ENCODE data around the gene ABCC8.

The ABCC8 gene

GRCh38 chr11:17468122-17468521, 8.5 kb downstream of the ABCC8 start:
- H3K27me3 ChIP-seq (ENCODE audit: control insufficient read depth, insufficient read depth, low read length): peaks cover 71% of the 10 kb centered on the region
- no peak overlapping the region for H3K9ac ChIP-seq (ENCODE audit: low read depth, low read length)
- no peaks in the 10 kb centered on the region for H3K9me3 ChIP-seq (replicated peaks; ENCODE audit: low read length)
- H3K4me2 ChIP-seq (ENCODE audit: low read length): no peak overlapping the region
- no peaks in the 10 kb centered on the region for H3K4me1 ChIP-seq (ENCODE audit: control insufficient read depth, insufficient read depth, low read length)
- no peak overlapping the region for H3K4me3 ChIP-seq (ENCODE audit: low read length)
- H3K36me3 ChIP-seq (ENCODE audit: insufficient read depth, low read length): no peaks in the 10 kb centered on the region

GRCh38 chr11:17463546-17464174, 13.0 kb downstream of the ABCC8 start:
- H3K36me3 ChIP-seq (ENCODE audit: insufficient read depth, low read length): no peaks in the 10 kb centered on the region
- no peak overlapping the region for H3K4me2 ChIP-seq (ENCODE audit: low read length)
- no peaks in the 10 kb centered on the region for H3K9me3 ChIP-seq (replicated peaks; ENCODE audit: low read length)
- no peak overlapping the region for H3K9ac ChIP-seq (ENCODE audit: low read depth, low read length)
- H3K4me1 ChIP-seq (ENCODE audit: control insufficient read depth, insufficient read depth, low read length): no peaks in the 10 kb centered on the region
- peaks cover 66% of the 10 kb centered on the region for H3K27me3 ChIP-seq (ENCODE audit: control insufficient read depth, insufficient read depth, low read length)
- no peak overlapping the region for H3K4me3 ChIP-seq (ENCODE audit: low read length)

DNA sequence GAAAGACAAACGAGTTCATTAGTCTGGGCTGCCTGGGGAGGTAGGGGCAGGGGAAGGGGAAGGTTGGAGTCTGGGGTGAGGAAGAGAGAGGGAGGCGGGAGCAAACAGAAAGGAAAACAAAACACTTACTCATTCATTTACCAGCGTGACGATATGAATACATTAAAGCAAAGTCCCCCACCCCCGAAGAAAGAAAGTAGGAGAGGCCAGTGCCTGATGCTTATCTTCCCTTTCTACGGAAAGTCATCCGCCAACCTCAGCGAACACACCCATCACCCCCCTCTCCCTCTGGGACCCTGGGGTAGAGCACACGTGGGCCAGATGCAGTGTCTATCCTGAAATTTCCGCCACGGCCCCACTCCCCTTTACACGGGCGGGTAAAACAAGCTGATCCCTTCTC, 13.7 kb downstream of the ABCC8 start:
- no peaks in the 10 kb centered on the region for H3K9me3 ChIP-seq (replicated peaks; ENCODE audit: low read length)
- H3K36me3 ChIP-seq (ENCODE audit: insufficient read depth, low read length): no peaks in the 10 kb centered on the region
- no peak overlapping the region for H3K4me3 ChIP-seq (ENCODE audit: low read length)
- H3K4me2 ChIP-seq (ENCODE audit: low read length): no peak overlapping the region
- H3K9ac ChIP-seq (ENCODE audit: low read depth, low read length): no peak overlapping the region
- H3K4me1 ChIP-seq (ENCODE audit: control insufficient read depth, insufficient read depth, low read length): no peaks in the 10 kb centered on the region
- H3K27me3 ChIP-seq (ENCODE audit: control insufficient read depth, insufficient read depth, low read length): peaks cover 68% of the 10 kb centered on the region

GRCh38 chr11:17460406-17460805, 16.2 kb downstream of the ABCC8 start:
- no peaks in the 10 kb centered on the region for H3K4me1 ChIP-seq (ENCODE audit: control insufficient read depth, insufficient read depth, low read length)
- no peak overlapping the region for H3K4me3 ChIP-seq (ENCODE audit: low read length)
- no peaks in the 10 kb centered on the region for H3K9me3 ChIP-seq (replicated peaks; ENCODE audit: low read length)
- H3K4me2 ChIP-seq (ENCODE audit: low read length): no peak overlapping the region
- peaks cover 72% of the 10 kb centered on the region for H3K27me3 ChIP-seq (ENCODE audit: control insufficient read depth, insufficient read depth, low read length)
- H3K9ac ChIP-seq (ENCODE audit: low read depth, low read length): no peak overlapping the region
- no peaks in the 10 kb centered on the region for H3K36me3 ChIP-seq (ENCODE audit: insufficient read depth, low read length)

DNA sequence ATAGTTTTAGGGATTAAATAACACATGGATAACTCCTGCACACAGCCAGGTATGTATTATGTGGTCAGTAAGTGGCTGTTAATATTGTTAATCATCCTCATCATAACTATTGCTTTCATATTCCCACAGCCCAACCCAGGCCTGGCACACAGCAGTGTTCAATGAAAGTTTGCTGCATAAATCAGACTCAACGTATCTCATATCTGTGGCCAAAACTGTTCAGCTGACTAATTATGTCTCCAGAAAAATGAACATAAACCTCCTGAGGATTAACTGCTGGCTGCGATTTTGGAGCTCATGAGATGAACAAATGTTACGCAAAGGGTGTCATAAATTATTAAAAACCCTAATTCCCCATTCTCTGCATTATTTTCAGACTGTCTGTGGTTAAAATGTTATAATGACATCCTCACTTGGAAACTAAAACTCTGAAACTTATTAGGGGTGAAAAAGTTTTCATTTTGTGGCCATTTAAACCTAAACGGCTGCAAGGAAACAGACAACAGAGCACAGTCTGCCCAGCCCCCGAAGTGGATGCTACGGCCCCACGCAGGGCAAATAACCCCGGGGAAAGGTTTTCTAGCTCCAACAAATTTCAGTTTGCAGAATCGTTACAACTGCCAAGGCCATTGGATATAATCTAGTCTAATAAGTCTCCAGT, 17.3 kb downstream of the ABCC8 start:
- H3K9me3 ChIP-seq (replicated peaks; ENCODE audit: low read length): no peaks in the 10 kb centered on the region
- peaks cover 65% of the 10 kb centered on the region for H3K27me3 ChIP-seq (ENCODE audit: control insufficient read depth, insufficient read depth, low read length)
- no peaks in the 10 kb centered on the region for H3K4me1 ChIP-seq (ENCODE audit: control insufficient read depth, insufficient read depth, low read length)
- no peaks in the 10 kb centered on the region for H3K36me3 ChIP-seq (ENCODE audit: insufficient read depth, low read length)
- H3K4me3 ChIP-seq (ENCODE audit: low read length): no peak overlapping the region
- H3K4me2 ChIP-seq (ENCODE audit: low read length): no peak overlapping the region
- no peak overlapping the region for H3K9ac ChIP-seq (ENCODE audit: low read depth, low read length)

DNA sequence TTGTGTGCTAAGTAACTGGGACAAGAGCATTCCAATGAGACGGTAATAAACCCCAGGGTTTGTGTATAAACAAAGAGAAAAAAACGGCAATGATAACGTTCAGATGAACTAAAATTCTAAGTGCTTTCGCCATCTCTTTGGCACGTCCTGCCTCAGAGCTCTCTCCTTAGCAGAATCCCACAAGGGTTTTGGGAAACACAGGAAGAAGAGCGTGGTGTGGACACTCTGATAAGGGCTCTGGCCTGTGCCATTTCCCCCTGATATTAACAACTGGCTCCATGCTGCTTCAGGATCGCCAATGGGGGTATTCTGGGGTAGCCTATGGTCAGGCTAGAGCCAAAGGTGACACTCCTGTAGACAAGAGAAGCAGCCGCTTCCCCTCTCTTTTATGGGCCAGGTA, 18.4 kb downstream of the ABCC8 start:
- no peak overlapping the region for H3K4me2 ChIP-seq (ENCODE audit: low read length)

DNA sequence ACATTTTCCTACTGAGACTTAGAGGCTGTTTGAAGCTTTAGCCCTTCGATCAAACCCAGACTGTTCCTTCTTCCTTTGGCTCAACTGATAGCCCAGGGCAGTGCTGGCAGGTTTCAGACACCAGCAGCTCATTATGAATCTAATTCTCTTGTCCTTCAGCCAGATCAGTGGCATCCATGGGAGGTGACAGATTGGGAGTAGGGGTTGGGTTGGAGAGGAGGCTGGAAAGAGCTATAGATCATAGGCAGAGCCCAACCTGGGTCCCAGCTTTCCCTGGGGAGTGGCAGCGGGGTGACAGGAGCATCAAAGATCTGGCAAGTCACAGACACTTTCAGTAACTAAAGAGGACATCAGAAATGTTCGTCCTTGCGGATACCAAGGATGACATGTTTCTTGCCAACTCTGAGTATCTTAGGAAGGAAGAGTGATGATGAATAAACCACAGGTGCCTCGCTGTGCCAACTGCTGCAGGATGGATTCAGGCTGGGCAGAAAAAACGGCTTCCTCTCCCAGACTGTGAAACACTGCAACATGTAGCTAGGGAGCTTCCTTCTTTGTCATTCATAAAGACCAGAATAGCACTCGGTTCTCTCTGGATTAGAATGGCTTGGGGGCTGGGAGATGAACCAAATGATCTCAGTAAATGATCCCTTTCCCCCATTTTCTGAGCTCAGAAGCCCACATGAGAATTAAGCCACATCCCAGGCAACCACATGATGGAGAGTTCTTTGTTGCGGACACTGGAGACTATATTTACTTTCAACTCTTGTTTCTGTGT, 19.1 kb downstream of the ABCC8 start:
- H3K4me3 ChIP-seq (ENCODE audit: low read length): no peak overlapping the region
- peaks cover 70% of the 10 kb centered on the region for H3K27me3 ChIP-seq (ENCODE audit: control insufficient read depth, insufficient read depth, low read length)
- no peak overlapping the region for H3K9ac ChIP-seq (ENCODE audit: low read depth, low read length)

More for the DNA sequence above, 18.4 kb downstream of the ABCC8 start:
- peaks cover 66% of the 10 kb centered on the region for H3K27me3 ChIP-seq (ENCODE audit: control insufficient read depth, insufficient read depth, low read length)
- no peaks in the 10 kb centered on the region for H3K4me1 ChIP-seq (ENCODE audit: control insufficient read depth, insufficient read depth, low read length)
- no peaks in the 10 kb centered on the region for H3K36me3 ChIP-seq (ENCODE audit: insufficient read depth, low read length)
- no peaks in the 10 kb centered on the region for H3K9me3 ChIP-seq (replicated peaks; ENCODE audit: low read length)
- no peak overlapping the region for H3K4me3 ChIP-seq (ENCODE audit: low read length)
- H3K9ac ChIP-seq (ENCODE audit: low read depth, low read length): no peak overlapping the region

DNA sequence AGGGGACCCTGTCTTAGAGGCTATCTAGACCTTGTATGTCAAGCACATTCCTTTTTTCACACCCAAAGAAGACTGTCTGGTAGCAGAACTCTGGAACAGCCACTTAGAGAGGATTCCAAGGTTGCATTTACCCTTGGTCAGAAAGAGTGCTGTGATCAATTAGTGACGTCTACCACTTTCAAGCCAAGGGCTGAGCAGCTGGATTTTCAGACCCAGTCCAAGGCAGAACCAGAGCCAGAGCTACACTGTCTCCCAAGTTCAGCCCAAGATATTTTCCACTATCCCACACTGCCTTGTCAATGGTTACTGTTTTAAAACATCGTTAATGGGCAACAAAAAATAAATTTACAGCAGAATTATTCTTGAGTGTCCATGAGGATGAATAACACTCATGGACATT, 24.0 kb downstream of the ABCC8 start:
- Histone ChIP-seq H3K9me3 (replicated peaks; ENCODE audit: low read length) (no peaks in the 10 kb centered on the region), H3K27me3 (ENCODE audit: control insufficient read depth, insufficient read depth, low read length) (peaks cover 70% of the 10 kb centered on the region), H3K4me2 (ENCODE audit: low read length) (no peak overlapping the region), H3K4me3 (ENCODE audit: low read length) (no peak overlapping the region), H3K36me3 (ENCODE audit: insufficient read depth, low read length) (no peaks in the 10 kb centered on the region), H3K4me1 (ENCODE audit: control insufficient read depth, insufficient read depth, low read length) (no peaks in the 10 kb centered on the region), H3K9ac (ENCODE audit: low read depth, low read length) (no peak overlapping the region)

More for the DNA sequence above, 19.1 kb downstream of the ABCC8 start:
- no peaks in the 10 kb centered on the region for H3K9me3 ChIP-seq (replicated peaks; ENCODE audit: low read length)
- H3K4me1 ChIP-seq (ENCODE audit: control insufficient read depth, insufficient read depth, low read length): no peaks in the 10 kb centered on the region
- no peaks in the 10 kb centered on the region for H3K36me3 ChIP-seq (ENCODE audit: insufficient read depth, low read length)
- H3K4me2 ChIP-seq (ENCODE audit: low read length): no peak overlapping the region

- Histone ChIP-seq H3K9me3 (replicated peaks; ENCODE audit: low read length) (no peaks in the 10 kb centered on the region), H3K9ac (ENCODE audit: low read depth, low read length) (no peak overlapping the region), H3K27me3 (ENCODE audit: control insufficient read depth, insufficient read depth, low read length) (peaks cover 80% of the 10 kb centered on the region), H3K4me1 (ENCODE audit: control insufficient read depth, insufficient read depth, low read length) (no peaks in the 10 kb centered on the region), H3K4me2 (ENCODE audit: low read length) (no peak overlapping the region), H3K4me3 (ENCODE audit: low read length) (no peak overlapping the region), H3K36me3 (ENCODE audit: insufficient read depth, low read length) (no peaks in the 10 kb centered on the region)
Observed at GRCh38 chr11:17449158-17449557, 27.5 kb downstream of the ABCC8 start.

DNA sequence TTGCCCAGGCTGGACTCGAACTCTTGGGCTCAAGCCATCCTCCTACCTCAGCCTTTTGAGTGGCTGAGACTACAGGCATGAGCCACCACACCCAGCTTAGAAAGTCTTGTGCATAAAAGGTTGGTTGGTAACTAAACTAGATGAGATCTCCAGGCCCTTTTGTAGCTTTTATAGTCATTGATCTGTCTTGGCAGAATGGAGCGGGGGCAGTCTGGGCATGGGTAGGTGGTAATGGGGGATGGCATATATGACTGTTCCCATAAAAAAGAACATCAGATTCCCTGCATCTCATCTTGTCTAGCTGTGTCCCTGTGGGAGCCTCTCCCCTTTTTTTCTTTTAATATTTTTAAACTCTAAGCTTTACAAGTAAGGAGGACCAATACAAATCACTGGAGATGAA, 30.2 kb downstream of the ABCC8 start:
- H3K4me1 ChIP-seq (ENCODE audit: control insufficient read depth, insufficient read depth, low read length): no peaks in the 10 kb centered on the region
- H3K4me2 ChIP-seq (ENCODE audit: low read length): no peak overlapping the region
- H3K9ac ChIP-seq (ENCODE audit: low read depth, low read length): no peak overlapping the region
- H3K9me3 ChIP-seq (replicated peaks; ENCODE audit: low read length): no peaks in the 10 kb centered on the region
- H3K36me3 ChIP-seq (ENCODE audit: insufficient read depth, low read length): no peaks in the 10 kb centered on the region
- H3K27me3 ChIP-seq (ENCODE audit: control insufficient read depth, insufficient read depth, low read length): peaks cover 67% of the 10 kb centered on the region
- no peak overlapping the region for H3K4me3 ChIP-seq (ENCODE audit: low read length)

GRCh38 chr11:17445240-17445795, 31.3 kb downstream of the ABCC8 start:
- no peaks in the 10 kb centered on the region for H3K9me3 ChIP-seq (replicated peaks; ENCODE audit: low read length)
- H3K9ac ChIP-seq (ENCODE audit: low read depth, low read length): no peak overlapping the region
- no peaks in the 10 kb centered on the region for H3K4me1 ChIP-seq (ENCODE audit: control insufficient read depth, insufficient read depth, low read length)
- no peak overlapping the region for H3K4me2 ChIP-seq (ENCODE audit: low read length)
- no peaks in the 10 kb centered on the region for H3K36me3 ChIP-seq (ENCODE audit: insufficient read depth, low read length)
- H3K27me3 ChIP-seq (ENCODE audit: control insufficient read depth, insufficient read depth, low read length): peaks cover 65% of the 10 kb centered on the region
- no peak overlapping the region for H3K4me3 ChIP-seq (ENCODE audit: low read length)
